GM12878 (cell line): Measurements from ENCODE around the gene FMN2.

Source experiments
- CTCF ChIP-seq, 3 experiments: IDR thresholded peaks in 2 of 3; conservative IDR thresholded peaks in 1 of 3; 2 replicates each; pipeline ENCODE4 v1.5.1; 2011; ENCODE audit warnings: low read depth in 3 of 3, low read length in 3 of 3, mild to moderate bottlenecking in 3 of 3, control low read depth in 2 of 3, moderate library complexity in 2 of 3, inconsistent platforms in 1 of 3, mixed read lengths in 1 of 3; ENCODE audit not compliant: control insufficient read depth in 2 of 3, insufficient read depth in 1 of 3; ENCODE audit errors: extremely low read depth in 1 of 3
- EZH2 ChIP-seq: IDR thresholded peaks from 2 replicates; pipeline ENCODE4 v1.6.1; 2012; ENCODE audit warnings: low read depth, mild to moderate bottlenecking, control low read depth, inconsistent platforms, low read length, borderline replicate concordance; ENCODE audit not compliant: control insufficient read depth
- MAX ChIP-seq: IDR thresholded peaks from 2 replicates; pipeline ENCODE4 v1.6.1; 2012; ENCODE audit warnings: low read depth, low read length, improper control_type of control experiment
- POLR2A ChIP-seq: IDR thresholded peaks from 2 replicates; pipeline ENCODE4 v1.6.1; 2011; ENCODE audit warnings: low read depth, mild to moderate bottlenecking, low read length
- STAT1 ChIP-seq: fragments of 450-650 bp; conservative IDR thresholded peaks from 2 replicates; pipeline ENCODE4 v1.6.1; 2014; ENCODE audit warnings: antibody characterized with exemption, mild to moderate bottlenecking
- USF2 ChIP-seq: IDR thresholded peaks from 2 replicates; pipeline ENCODE4 v1.6.1; 2011; ENCODE audit warnings: low read depth, low read length, improper control_type of control experiment, borderline replicate concordance
- WRNIP1 ChIP-seq: IDR thresholded peaks from 2 replicates; pipeline ENCODE4 v1.6.1; 2011; ENCODE audit warnings: low read depth, low read length, improper control_type of control experiment, borderline replicate concordance

- TF ChIP-seq STAT1 (no peak), MAX (no peak), POLR2A (no peak), CTCF (IDR thresholded peaks at IDR 0.05 in 2 of 3, conservative IDR thresholded peaks at IDR 0.05 in 1 of 3; ENCODE audit: control insufficient read depth in 2 of 3, extremely low read depth in 1 of 3, insufficient read depth in 1 of 3, low read depth in 3 of 3, low read length in 3 of 3) (no peak), WRNIP1 (no peak), USF2 (no peak), EZH2 (no peak)
Observed at GRCh38 chr1:240247899-240248298, 156.2 kb downstream of the FMN2 start.
